Panc1 (cell line): ENCODE measurements around the gene GAREM2.

Experiments
- POLR2AphosphoS5 ChIP-seq: IDR thresholded peaks from 2 replicates; pipeline ENCODE4 v1.6.1; 2012; ENCODE audit warnings: mild to moderate bottlenecking, low read depth, low read length, moderate library complexity
- TCF7L2 ChIP-seq: IDR thresholded peaks from 2 replicates; pipeline ENCODE4 v1.6.1; 2011; ENCODE audit warnings: mild to moderate bottlenecking, low read depth, low read length, inconsistent platforms
- TF ChIP-seq, protein P1 (sequence below): fragments of 450-650 bp; IDR thresholded peaks from 2 replicates; pipeline ENCODE4 v1.5.1; 2017; ENCODE audit warnings: mild to moderate bottlenecking

DNA sequence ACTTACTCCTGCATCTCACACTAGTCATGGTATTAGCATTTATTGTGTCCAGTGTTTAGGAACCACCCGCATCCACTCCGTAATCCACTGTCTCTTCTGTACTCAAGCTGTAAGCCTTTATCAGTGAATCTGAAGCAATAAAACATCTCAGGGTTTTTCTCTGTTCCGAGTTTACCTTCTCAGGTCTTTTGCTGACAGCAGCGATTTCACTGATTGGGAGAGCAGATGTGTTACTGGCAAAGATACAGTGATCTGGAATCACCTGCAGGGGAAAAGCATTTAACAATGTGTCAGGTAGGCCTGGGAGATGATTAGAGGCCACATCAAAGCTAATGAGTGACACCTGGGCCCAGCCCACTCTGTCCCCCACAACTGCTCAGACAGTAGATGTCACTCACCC, 24.6 kb downstream of the GAREM2 start:
- TF ChIP-seq, protein P1, sequence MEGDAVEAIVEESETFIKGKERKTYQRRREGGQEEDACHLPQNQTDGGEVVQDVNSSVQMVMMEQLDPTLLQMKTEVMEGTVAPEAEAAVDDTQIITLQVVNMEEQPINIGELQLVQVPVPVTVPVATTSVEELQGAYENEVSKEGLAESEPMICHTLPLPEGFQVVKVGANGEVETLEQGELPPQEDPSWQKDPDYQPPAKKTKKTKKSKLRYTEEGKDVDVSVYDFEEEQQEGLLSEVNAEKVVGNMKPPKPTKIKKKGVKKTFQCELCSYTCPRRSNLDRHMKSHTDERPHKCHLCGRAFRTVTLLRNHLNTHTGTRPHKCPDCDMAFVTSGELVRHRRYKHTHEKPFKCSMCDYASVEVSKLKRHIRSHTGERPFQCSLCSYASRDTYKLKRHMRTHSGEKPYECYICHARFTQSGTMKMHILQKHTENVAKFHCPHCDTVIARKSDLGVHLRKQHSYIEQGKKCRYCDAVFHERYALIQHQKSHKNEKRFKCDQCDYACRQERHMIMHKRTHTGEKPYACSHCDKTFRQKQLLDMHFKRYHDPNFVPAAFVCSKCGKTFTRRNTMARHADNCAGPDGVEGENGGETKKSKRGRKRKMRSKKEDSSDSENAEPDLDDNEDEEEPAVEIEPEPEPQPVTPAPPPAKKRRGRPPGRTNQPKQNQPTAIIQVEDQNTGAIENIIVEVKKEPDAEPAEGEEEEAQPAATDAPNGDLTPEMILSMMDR, result no peak
- TF ChIP-seq POLR2AphosphoS5 (no peak), TCF7L2 (no peak)
